HG03097 (cell line): Measurements from ENCODE around the gene KDM4B.
"Not testable (repeated sequence)": the region's sequence is repeated elsewhere in the genome, so short reads cannot be mapped to it uniquely, and the experiment has no call there.

ENCODE experiments used
- ATAC-seq: cut with Tn5 transposase; IDR thresholded peaks from one replicate; pipeline ENCODE4 v1.9.1; 2021; ENCODE audit not compliant: unreplicated experiment, low FRiP score

Gene KDM4B

DNA sequence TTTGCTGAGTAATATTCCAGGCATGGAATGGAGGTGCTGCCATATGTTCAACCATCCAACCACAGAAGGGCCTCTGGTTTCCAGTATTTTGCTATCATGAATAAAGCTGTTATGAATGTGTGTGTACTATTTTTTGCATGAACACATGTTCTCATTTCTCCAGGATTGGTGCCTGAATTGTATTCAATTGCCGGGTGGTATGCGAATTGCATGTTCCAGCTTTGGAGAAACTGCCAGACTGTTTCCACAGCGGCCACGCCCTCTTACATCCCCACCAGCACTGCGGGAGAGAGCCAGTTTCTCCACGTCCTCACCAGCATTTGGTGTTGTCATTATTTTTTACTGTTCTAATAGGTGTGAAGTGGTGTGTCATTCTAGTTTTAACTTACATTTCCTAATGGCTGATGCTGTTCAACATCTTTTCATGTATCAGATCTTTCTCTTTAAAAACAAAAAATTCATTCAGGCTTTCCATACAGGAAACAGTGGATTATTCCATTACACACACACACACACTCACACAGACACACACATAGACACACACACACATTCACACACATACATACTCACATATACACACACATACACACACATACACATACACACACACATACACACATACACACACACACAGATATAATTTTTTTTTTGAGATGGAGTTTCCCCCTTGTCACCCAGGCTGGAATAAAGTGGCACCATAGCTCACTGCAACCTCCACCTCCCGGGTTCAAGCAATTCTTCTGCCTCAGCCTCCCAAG, 217.6 kb downstream of the KDM4B start:
- ATAC-seq = no peak

DNA sequence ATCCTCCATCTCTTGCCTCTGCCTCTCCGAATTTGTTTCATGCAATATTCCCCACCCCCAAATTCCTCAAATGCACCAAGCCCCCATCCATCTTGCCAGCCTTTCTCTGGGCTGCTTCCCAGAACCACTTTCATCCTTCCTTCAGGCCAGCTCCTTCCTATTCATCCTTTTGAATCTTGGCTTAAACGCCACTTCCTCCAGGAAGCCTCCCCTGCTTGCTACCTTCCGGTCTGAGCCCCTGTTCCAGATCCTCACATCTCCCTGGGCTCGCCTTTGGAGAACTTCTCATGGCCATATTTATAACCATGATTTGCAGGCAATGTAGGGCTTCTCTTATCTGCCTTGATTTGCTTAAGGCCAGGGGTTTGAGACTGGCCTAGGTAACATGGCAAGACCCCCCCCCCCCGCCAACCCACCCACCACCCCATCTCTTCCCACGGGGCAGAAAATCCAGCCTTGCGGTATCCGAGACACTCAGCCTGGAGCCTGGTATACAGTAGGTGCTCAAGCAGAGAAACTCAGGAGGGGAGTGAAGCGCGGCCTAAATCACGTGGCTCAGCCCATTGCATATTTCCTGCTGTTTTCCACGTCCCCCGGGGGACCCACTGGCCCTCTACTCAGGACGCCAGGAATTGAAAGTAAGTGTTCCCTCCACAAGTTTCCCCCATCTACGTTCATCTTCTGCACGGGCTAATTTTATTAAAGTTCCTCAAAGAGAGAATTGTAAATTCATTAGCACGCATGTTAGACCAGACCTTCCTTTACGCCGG, 219.8 kb downstream of the KDM4B start:
- no peak for ATAC-seq

DNA sequence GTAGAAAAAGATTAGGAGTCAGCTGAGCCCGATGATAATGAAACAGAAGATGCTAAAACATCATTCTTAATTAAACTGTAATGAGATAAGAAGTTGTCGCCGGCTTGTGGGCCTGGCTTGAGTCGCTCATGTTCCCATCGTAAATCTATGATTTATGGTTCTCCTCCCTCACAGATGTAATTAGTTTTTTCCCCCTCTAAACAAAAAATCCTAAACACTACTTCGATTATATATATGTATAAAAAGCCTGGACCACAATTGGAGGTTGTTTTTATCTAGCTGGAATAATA, 220.3 kb downstream of the KDM4B start:
- no peak for ATAC-seq

DNA sequence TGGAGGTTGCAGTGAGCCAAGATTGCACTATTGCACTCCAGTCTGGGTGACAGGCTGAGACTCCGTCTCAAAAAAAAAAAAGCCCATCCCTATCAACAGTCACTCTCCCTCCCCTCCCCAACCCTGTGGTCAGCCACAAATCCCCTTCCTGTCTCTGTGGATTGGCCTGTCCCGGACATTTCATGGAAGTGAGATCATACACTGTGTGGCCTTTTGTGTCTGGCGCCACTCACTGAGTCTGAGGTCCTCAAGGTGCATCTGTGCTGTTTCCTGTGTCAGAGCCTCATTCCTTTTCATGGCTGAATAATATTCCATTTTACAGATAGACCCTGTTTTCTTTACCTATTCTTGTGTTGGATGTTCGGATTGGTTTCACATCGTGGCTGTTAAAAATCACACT, 222.2 kb downstream of the KDM4B start:
- no peak for ATAC-seq

- ATAC-seq = no peak
Measured at GRCh38 chr19:5192568-5192967, 223.7 kb downstream of the KDM4B start.

- ATAC-seq = no peak
Measured at GRCh38 chr19:5193192-5193591, 224.3 kb downstream of the KDM4B start.

DNA sequence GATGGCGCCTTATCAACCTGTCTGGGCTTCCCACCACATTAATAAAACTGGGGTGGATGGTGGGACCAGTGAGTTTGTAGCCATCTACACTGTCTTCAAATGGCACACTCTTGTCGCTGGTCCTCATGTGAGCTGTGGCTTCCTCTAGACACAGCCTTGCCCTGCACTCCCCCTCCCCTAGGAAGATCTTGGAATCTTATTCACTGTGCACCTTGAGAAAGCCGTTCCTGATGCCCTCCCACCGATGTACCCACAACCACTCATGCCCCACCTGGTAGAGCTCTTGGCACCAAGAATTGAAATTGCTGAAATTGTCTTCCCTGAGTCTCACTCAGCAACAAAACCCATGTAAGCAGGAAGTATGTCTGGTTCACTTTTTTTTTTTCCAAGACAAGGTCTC, 225.7 kb downstream of the KDM4B start:
- ATAC-seq = no peak

GRCh38 chr19:5195587-5195986, 226.7 kb downstream of the KDM4B start:
- ATAC-seq = not testable (repeated sequence)

DNA sequence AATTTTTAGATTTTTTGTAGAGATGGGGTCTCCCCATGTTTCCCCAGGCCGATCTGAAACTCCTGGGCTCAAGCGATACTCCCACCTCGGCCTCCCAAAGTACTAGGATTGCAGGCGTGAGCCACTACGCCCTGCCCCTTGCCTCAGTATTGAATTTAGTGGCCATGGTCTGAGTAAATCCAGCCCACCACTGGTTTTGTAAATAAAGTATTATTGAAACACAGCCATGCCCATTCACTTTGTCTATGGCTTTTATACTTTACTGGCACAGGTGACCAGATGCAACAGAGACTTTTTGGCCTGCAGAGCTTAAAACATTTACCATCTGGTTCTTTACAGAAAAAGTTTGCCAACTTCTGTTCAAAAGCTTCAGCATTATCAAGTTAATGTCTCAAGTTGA, 227.9 kb downstream of the KDM4B start:
- no peak for ATAC-seq

DNA sequence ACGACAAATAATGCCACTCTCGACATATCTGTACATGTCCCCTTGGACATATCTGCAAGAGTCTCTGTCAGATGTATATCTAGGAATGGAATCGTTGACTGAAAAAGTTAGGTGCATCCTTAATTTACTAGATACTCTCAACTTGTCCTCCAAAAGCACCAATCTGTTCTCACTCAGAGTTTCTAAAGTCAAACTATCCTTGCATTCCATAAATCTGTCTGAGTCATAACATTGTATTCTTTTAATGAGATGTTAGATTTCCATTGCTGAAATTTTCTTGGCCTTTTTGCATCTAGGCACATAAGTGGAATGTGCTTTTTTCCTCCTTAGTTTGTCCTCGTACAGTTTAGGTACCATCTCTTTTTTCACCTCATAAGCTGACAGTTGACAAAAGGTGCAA, 231.9 kb downstream of the KDM4B start:
- ATAC-seq = no peak

- no peak for ATAC-seq
Measured at GRCh38 chr19:5202553-5202952, 233.6 kb downstream of the KDM4B start.
